Measurements from ENCODE around the gene PLA2G4A.
"Not testable (repeated sequence)": the region's sequence is repeated elsewhere in the genome, so short reads cannot be mapped to it uniquely, and the experiment has no call there.

PLA2G4A gene

DNA sequence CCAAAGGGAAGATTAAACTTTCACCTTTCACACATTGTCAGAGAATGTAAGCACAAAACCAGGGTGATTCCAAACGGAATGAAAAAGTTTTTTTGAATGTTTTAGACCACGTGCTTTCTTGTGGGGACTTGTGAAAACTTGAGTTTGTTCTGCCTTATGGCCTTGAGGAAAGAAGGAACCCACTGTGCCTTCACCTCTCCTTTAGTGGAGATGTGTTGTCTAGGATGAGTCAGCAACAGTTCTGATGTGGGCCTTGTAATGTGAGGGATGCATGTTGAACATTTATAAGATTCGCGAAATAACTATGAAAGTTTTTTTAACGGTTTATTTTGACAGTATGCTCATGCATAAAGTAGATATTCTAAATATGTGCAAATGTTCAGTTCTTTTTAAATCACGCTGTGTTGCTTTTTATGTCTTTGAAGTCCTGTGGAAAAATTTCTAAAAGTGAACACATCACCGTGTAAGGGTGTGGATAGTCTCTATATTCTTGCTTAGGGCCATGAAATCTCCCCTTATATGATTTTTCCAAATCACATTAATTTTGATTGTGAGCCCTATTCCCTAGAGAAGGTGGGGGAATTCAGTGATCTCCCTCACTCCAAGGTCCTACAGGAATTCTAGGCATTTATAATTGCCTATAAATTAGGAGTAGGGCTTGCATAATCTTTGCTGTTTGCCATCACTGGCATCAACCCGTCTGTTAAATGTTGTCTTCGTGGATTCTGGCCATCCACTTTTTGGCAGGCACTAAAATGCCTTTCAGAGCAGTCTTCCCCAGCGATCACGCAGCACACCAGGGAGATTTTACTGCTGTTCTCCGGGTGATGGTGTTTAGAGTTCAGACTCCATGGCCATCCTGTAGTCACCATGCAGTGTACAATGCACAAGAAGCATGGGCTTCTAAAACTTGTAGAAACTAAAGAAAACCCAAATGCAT lies 47.4 kb downstream of the PLA2G4A start:
- no peak for DNase-seq (ENCODE audit: low spot score)

DNA sequence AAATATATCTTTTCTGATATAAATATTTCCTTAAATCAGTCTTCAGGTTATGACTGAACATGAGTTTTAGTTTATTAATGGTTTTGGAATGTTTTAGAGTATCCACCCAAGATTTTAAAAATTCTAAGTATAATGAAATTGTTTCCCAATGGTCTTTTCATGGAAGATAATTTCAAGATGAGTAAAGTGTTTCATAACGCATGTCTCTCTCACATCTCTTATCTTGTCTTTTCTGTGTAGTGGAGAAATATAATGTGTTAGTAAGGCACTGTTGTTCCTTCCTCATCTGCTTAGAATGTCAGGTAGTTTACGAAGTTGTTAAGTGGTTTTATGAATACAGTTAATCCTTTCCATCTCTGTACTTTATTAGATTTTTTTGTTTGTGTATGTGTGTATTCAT lies 49.6 kb downstream of the PLA2G4A start:
- DNase-seq (ENCODE audit: low spot score): no peak

DNA sequence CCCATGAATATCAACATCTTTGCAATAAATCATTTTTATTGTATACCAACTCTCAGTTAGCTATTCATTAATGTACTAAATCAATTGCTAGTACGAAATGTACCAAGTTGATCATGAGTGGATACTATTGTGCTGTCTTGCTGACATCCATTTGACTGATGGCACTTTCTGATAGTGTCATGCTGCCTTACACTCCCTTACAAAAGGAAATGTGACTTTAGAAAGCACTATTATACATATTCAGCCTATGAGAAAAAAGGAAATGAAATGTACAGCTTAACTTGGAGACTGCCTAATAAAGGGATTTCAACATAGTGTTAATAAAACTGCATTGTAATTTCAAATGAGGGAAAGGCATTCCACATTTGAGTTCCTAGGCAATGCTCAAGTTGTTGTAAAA lies 52.2 kb downstream of the PLA2G4A start:
- DNase-seq (ENCODE audit: low spot score): no peak

GRCh38 chr1:186882372-186883134 lies 53.8 kb downstream of the PLA2G4A start:
- no peak for DNase-seq (ENCODE audit: low spot score)

- no peak for DNase-seq (ENCODE audit: low spot score)
Measured at GRCh38 chr1:186884251-186884650, 55.5 kb downstream of the PLA2G4A start.

DNA sequence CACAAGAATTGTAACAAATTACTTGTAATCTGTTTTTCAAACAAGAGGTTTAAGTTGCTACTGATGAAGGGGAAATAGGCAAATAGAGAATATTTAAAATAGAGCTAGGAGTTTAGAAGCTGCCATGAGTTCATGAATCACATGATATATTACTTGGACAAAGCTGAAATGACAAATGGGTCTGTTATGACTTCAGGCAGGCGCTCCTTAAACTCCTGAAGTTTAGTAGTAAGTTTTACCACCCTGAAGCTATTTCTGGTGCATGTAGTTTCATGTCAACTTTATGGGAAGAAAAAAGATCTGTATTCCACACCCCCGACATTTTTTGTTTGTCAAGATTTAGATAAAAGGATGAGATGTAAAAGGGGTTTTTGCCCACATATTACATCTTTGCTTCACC lies 58.5 kb downstream of the PLA2G4A start:
- no peak for DNase-seq (ENCODE audit: low spot score)

DNA sequence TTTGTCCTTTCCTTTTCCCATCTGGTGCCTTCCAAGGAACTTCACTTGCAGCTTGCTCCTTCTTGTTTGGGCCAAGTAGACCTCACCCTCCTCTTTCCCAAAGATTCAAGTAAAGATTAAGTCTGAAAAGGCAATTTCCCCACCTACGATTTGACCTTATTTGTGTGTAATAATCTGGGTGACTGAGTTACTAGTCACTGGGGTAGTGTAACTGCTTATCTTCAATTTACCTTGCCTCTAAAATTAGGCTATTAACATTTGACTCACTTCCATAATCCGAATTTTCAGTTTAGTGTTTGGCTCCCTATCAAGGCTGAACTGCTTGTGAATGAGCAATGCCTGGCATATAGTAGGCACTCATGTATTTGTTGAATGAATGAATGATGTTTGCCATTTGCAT lies 59.6 kb downstream of the PLA2G4A start:
- no peak for DNase-seq (ENCODE audit: low spot score)

DNA sequence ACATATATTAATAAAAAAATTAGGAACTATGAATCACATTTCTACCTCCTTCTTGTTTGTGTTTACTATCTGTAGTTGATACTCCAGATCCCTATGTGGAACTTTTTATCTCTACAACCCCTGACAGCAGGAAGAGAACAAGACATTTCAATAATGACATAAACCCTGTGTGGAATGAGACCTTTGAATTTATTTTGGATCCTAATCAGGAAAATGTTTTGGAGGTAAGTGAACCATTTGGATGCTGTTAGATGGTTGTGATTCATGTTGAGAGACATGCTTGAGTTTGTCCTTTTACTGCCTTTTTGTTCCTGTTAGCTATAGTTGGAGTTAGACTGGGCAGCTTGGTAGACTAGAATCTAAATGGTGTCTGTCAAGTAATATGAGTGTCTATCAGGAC lies 64.2 kb downstream of the PLA2G4A start:
- DNase-seq (ENCODE audit: low spot score): no peak

GRCh38 chr1:186894415-186894814 lies 65.7 kb downstream of the PLA2G4A start:
- DNase-seq (ENCODE audit: low spot score): no peak

- no peak for DNase-seq (ENCODE audit: low spot score)
Measured at GRCh38 chr1:186896211-186896610, 67.5 kb downstream of the PLA2G4A start.

- no peak for DNase-seq (ENCODE audit: low spot score)
Measured at GRCh38 chr1:186897008-186897407, 68.3 kb downstream of the PLA2G4A start.

DNA sequence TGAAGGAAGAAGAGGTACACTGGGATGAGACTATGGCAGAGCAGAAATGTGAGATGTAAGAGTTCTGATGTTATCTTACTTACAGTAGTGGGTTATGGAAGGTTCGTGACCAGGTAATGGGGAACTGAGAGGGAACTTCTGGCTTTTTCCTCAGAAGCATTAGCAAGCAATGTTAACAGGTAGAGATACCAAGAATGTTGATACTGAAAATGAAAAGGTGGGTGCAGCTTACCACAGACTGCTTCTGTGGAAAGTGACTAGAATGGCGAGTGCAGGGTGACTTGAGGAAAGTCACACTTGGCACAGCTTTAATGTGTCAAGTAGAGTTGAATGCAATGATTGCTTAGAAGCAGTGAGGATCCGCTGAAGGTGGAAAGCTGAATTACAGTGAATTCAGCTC lies 70.8 kb downstream of the PLA2G4A start:
- no peak for DNase-seq (ENCODE audit: low spot score)

- no peak for DNase-seq (ENCODE audit: low spot score)
Measured at GRCh38 chr1:186899977-186900376, 71.2 kb downstream of the PLA2G4A start.

- DNase-seq (ENCODE audit: low spot score): no peak
Measured at GRCh38 chr1:186900539-186901237, 71.9 kb downstream of the PLA2G4A start.

GRCh38 chr1:186901631-186902030 lies 72.9 kb downstream of the PLA2G4A start:
- no peak for DNase-seq (ENCODE audit: low spot score)

DNA sequence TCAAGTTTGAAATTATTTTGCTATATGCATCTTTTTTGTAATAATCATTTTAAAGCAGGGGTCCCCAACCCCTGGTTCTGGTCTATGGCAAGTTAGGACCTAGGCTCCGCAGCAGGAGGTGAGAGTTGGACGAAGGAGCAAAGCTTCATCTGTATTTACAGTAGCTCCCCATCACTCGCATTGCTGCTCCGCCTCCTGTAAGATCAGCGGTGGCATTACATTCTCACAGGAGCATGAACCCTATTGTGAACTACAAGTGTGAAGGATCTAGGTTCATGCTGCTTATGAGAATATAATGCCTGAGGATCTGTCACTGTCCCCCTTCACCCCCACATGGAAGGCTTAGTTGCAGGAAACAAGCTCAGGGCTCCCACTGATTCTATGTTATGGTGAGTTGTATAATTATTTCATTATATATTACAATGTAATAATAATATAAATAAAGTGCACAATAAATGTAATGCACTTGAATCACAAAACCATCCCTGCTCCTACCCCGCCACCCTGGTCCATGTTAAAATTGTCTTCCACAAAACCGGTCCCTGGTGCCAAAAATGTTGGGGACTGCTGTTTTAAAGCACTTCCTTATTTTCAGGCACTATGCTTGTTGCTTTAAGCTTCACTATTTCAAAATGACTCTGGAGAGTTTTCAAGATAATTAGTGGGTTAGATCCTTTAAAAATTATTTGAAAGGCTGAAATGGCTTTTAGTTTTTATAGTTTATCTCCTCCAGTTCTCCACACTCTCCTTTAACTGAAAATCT lies 74.8 kb downstream of the PLA2G4A start:
- DNase-seq (ENCODE audit: low spot score): no peak

DNA sequence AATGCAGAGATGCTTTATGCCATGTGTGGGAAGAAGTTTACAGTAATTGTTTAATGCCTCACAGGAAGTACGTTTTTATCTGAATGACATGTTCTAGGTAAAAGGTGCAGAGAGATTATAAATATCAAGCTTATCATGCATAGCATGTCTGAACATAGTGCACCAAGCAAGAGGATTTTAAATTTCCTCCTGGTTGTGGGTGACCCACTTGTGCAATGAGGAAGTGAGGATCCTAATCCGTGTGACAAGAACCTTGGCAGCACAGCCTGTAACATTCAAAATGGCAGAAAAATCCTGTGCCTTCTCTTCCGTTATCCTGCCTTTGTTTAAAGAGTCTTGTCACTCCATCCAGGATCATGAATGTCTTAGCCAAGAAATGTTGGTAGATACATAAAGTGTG lies 75.6 kb downstream of the PLA2G4A start:
- no peak for DNase-seq (ENCODE audit: low spot score)

GRCh38 chr1:186905561-186905960 lies 76.8 kb downstream of the PLA2G4A start:
- no peak for DNase-seq (ENCODE audit: low spot score)

- no peak for DNase-seq (ENCODE audit: low spot score)
Measured at GRCh38 chr1:186915555-186915954, 86.8 kb downstream of the PLA2G4A start.

DNA sequence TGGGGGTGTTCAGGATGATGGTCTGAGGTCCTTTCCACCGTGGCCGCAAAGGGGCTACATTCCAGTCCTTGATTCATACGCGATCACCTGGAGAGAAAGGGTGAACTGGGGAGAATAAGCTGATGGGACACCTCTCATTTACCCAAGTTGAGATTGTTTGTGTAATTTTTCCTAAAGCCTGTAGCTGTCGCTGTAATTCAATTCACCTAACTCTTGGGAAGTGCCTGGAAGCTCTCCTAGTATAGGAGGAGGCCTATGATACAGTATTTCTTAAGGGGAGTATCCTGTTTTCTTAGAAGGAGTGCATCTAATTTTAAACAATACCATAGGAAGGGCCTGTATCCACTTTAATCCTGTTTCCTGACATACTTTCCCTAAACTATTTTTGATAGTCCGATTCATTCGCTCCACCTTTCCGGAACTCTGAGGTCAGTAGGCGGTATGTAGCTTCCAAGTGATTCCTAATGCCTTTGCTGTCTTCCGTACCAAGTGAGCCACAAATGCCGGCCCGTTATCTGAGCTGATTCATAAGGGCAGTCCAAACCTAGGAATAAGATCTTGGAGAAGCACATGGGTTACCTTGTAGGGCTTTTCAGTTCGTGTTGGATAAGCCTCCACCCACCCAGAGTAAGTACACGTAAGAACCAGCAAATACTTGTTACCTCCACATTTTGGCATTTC lies 88.5 kb downstream of the PLA2G4A start:
- not testable (repeated sequence) for DNase-seq (ENCODE audit: low spot score)

- not testable (repeated sequence) for DNase-seq (ENCODE audit: low spot score)
Measured at GRCh38 chr1:186921386-186921785, 92.6 kb downstream of the PLA2G4A start.

Data from CD4-positive, alpha-beta T cell treated with Interleukin-15 for 4 hours (primary cell).